H1 (cell line): ENCODE data around the gene TNNC1.

Source experiments
- ATF2 ChIP-seq: IDR thresholded peaks from 2 replicates; pipeline ENCODE4 v1.6.1; 2012; ENCODE audit warnings: low read length, inconsistent platforms
- CBX5 ChIP-seq: fragments of 300-800, 300-1000 bp; sonication (generic); IDR thresholded peaks from 2 replicates; pipeline ENCODE4 v1.7.1; 2016; ENCODE audit warnings: antibody characterized with exemption, low read length, low read depth
- CEBPB ChIP-seq: IDR thresholded peaks from 2 replicates; pipeline ENCODE4 v1.6.1; 2012; ENCODE audit warnings: low read depth, low read length
- CTCF ChIP-seq, 3 experiments: IDR thresholded peaks; 1 replicate in 2 of 3; 2 replicates in 1 of 3; pipeline versions ENCODE4 v1.5.1 to v1.6.1; 2011; ENCODE audit warnings: low read length in 3 of 3, mild to moderate bottlenecking in 3 of 3, inconsistent platforms in 2 of 3, low read depth in 1 of 3, moderate library complexity in 1 of 3; ENCODE audit not compliant: insufficient read depth in 1 of 3; ENCODE audit errors: control extremely low read depth in 1 of 3
- E2F6 ChIP-seq: IDR thresholded peaks from 2 replicates; pipeline ENCODE4 v1.6.1; 2012; ENCODE audit warnings: inconsistent platforms
- EGR1 ChIP-seq: IDR thresholded peaks from 2 replicates; pipeline ENCODE4 v1.6.1; 2011; ENCODE audit warnings: low read depth, low read length, borderline replicate concordance
- EZH2 ChIP-seq: fragments of 200-600 bp; sonication (generic); IDR thresholded peaks from 2 replicates; pipeline ENCODE4 v1.7.1; 2012; ENCODE audit warnings: low read depth, mild to moderate bottlenecking, moderate library complexity, low read length, inconsistent platforms; ENCODE audit not compliant: severe bottlenecking
- GABPA ChIP-seq: IDR thresholded peaks from 2 replicates; pipeline ENCODE4 v1.6.1; 2011; ENCODE audit warnings: mild to moderate bottlenecking, low read length, moderate library complexity, borderline replicate concordance; ENCODE audit not compliant: insufficient read depth
- POLR2A ChIP-seq, 2 experiments: IDR thresholded peaks; 1 replicate in 1 of 2; 2 replicates in 1 of 2; pipeline ENCODE4 v1.6.1; 2011; ENCODE audit warnings: low read depth in 2 of 2, low read length in 2 of 2, mild to moderate bottlenecking in 2 of 2; ENCODE audit errors: control extremely low read depth in 1 of 2
- RXRA ChIP-seq: IDR thresholded peaks from 2 replicates; pipeline ENCODE4 v1.6.1; 2011; ENCODE audit warnings: low read depth, mild to moderate bottlenecking, low read length, moderate library complexity; ENCODE audit not compliant: insufficient read depth
- SIRT6 ChIP-seq: IDR thresholded peaks from one replicate; pipeline ENCODE4 v1.7.1; 2012; ENCODE audit warnings: low read length, inconsistent platforms
- TAF1 ChIP-seq: IDR thresholded peaks from 2 replicates; pipeline ENCODE4 v1.6.1; 2011; ENCODE audit warnings: mild to moderate bottlenecking, low read depth, low read length
- USF2 ChIP-seq: IDR thresholded peaks from 2 replicates; pipeline ENCODE4 v1.6.1; 2011; ENCODE audit warnings: low read length, improper control_type of control experiment
- ZNF274 ChIP-seq: IDR thresholded peaks from 2 replicates; pipeline ENCODE4 v1.7.0; 2012; ENCODE audit warnings: low read length, borderline replicate concordance; ENCODE audit errors: extremely low read depth

GRCh38 chr3:52420388-52420787 is 33.5 kb downstream of the TNNC1 start:
- TF ChIP-seq CTCF (IDR thresholded peaks at IDR 0.05; ENCODE audit: control extremely low read depth in 1 of 3, insufficient read depth in 1 of 3, low read depth in 1 of 3, low read length in 3 of 3) (no peak), POLR2A (IDR thresholded peaks at IDR 0.05; ENCODE audit: control extremely low read depth in 1 of 2, low read depth in 2 of 2, low read length in 2 of 2) (no peak), CEBPB (no peak), USF2 (no peak), TAF1 (no peak), EZH2 (no peak), CBX5 (no peak), EGR1 (no peak), ZNF274 (no peak), E2F6 (no peak), ATF2 (no peak), GABPA (no peak), SIRT6 (no peak), RXRA (no peak)
